Loucy (cell line): ENCODE results near the gene MX2.

Experiments
- CTCF ChIP-seq: fragments of 200-600 bp; sonication (generic); conservative IDR thresholded peaks from 2 replicates; pipeline ENCODE4 v1.5.1; 2014; ENCODE audit warnings: mild to moderate bottlenecking, antibody characterized with exemption, low read length
- EZH2phosphoT487 ChIP-seq: fragments of 200-600 bp; IDR thresholded peaks from 2 replicates; pipeline ENCODE4 v1.6.1; 2018; ENCODE audit warnings: antibody characterized with exemption, mild to moderate bottlenecking, moderate library complexity, borderline replicate concordance

GRCh38 chr21:41361786-41362604, at the start of gene MX2:
- TF ChIP-seq CTCF (no peak), EZH2phosphoT487 (no peak)
